Mammary epithelial cell (primary cell): ENCODE data around the gene DNER.

ENCODE experiments used
- EZH2 ChIP-seq: IDR thresholded peaks from 2 replicates; pipeline ENCODE4 v1.6.1; 2012; ENCODE audit warnings: low read length, inconsistent platforms, borderline replicate concordance
- TF ChIP-seq, protein P1 (sequence below), 2 donors: IDR thresholded peaks in 1 of 2; conservative IDR thresholded peaks in 1 of 2; 2 replicates each; pipeline ENCODE4 v1.5.1; 2011 to 2012; ENCODE audit warnings: inconsistent platforms in 2 of 2, low read length in 2 of 2, mild to moderate bottlenecking in 2 of 2, control low read depth in 1 of 2, low read depth in 1 of 2; ENCODE audit not compliant: insufficient read depth in 1 of 2; ENCODE audit errors: extremely low read depth in 1 of 2

DNA sequence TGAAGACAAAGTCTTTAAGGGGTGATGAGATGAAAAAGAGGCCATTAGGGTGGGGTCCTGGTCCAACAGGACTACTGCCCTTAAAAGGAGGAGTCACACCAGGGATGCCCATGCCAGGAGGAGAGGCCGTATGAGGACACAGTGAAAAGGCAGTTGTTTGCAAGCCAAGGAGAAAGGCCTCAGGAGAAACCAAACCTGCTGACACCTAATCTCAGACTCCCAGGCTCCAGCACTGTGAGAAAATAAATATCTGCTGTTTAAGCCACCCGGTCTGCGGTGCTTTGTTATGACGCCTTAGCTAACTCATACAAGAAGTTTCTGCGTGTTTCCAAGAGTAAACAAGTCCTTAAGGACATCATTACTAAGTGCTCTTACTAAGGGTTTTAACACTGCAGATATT, 93.6 kb downstream of the DNER start:
- TF ChIP-seq, protein P1, sequence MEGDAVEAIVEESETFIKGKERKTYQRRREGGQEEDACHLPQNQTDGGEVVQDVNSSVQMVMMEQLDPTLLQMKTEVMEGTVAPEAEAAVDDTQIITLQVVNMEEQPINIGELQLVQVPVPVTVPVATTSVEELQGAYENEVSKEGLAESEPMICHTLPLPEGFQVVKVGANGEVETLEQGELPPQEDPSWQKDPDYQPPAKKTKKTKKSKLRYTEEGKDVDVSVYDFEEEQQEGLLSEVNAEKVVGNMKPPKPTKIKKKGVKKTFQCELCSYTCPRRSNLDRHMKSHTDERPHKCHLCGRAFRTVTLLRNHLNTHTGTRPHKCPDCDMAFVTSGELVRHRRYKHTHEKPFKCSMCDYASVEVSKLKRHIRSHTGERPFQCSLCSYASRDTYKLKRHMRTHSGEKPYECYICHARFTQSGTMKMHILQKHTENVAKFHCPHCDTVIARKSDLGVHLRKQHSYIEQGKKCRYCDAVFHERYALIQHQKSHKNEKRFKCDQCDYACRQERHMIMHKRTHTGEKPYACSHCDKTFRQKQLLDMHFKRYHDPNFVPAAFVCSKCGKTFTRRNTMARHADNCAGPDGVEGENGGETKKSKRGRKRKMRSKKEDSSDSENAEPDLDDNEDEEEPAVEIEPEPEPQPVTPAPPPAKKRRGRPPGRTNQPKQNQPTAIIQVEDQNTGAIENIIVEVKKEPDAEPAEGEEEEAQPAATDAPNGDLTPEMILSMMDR (conservative IDR thresholded peaks at IDR 0.05 in 1 of 2, IDR thresholded peaks at IDR 0.05 in 1 of 2; ENCODE audit: extremely low read depth in 1 of 2, insufficient read depth in 1 of 2, low read depth in 1 of 2, low read length in 2 of 2), result no peak
- no peak for TF ChIP-seq EZH2
